Neutrophil (primary cell): ENCODE measurements around the gene TNP2.

Source experiments
- H3K27ac ChIP-seq: fragments of 200-600 bp; sonication (generic); 2 replicates; pipeline ENCODE4 v1.5.1; 2016; ENCODE audit warnings: mild to moderate bottlenecking, moderate library complexity
- H3K27me3 ChIP-seq: fragments of 200-600 bp; sonication (generic); 2 replicates; pipeline ENCODE4 v1.6.0; 2016; ENCODE audit warnings: mild to moderate bottlenecking
- H3K36me3 ChIP-seq: fragments of 200-600 bp; sonication (generic); 2 replicates; pipeline ENCODE4 v1.5.1; 2017
- H3K4me1 ChIP-seq, 2 experiments: fragments of 200-600 bp in 1 of 2; sonication (generic) in 1 of 2; 1 replicate in 1 of 2; 2 replicates in 1 of 2; pipeline versions ENCODE4 v1.5.1 to v1.6.1; 2013 to 2016; ENCODE audit warnings: low read depth in 1 of 2, low read length in 1 of 2, mild to moderate bottlenecking in 1 of 2, moderate library complexity in 1 of 2; ENCODE audit not compliant: control insufficient read depth in 1 of 2, insufficient read depth in 1 of 2
- H3K4me3 ChIP-seq, 2 experiments: fragments of 200-600 bp in 1 of 2; sonication (generic) in 1 of 2; 1 replicate in 1 of 2; 2 replicates in 1 of 2; pipeline ENCODE4 v1.5.1; 2013 to 2016; ENCODE audit warnings: low read depth in 1 of 2, low read length in 1 of 2, mild to moderate bottlenecking in 1 of 2, moderate library complexity in 1 of 2
- H3K9me3 ChIP-seq: fragments of 200-600 bp; sonication (generic); 2 replicates; pipeline ENCODE4 v1.5.1; 2016
- TF ChIP-seq, protein P1 (sequence below): fragments of 200-600 bp; sonication (generic); IDR thresholded peaks from 2 replicates; pipeline ENCODE4 v1.5.1; 2016; ENCODE audit warnings: antibody characterized with exemption

The TNP2 gene

DNA sequence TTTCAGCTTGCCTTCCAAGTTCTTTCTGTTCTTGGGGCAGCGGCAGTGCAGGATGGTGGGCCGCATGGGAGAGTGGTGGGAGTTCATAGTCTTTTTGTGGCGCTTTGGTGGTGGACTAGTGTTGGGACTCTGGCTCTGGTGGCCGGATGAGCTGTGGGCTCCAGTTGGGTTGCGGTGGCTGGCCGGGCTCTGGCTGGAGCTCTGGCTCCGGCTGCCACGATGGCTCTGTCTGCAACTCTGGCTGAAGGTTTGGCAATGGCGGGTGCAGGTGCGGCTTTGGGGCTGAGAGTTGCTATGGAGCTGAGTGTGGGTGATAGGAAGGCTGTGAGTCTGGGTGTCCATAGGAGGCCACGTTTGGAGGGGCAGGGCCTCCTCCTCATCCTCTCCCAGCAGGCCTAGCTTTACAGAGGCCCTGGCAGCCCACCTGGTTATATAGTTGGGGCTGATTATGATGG lies at the start of gene TNP2:
Gene TNP2, minus strand, starts transcription at position 405 of the 455 bp plus-strand sequence. Its CDS starts 63 bp downstream, at position 342.
- H3K27ac ChIP-seq: no peak within 1 kb of the TSS
- no peaks in the 10 kb centered on the region for H3K36me3 ChIP-seq
- no peaks in the 10 kb centered on the region for H3K9me3 ChIP-seq
- H3K4me3 ChIP-seq: no peak within 1 kb of the TSS
- no peaks in the 10 kb centered on the region for H3K27me3 ChIP-seq
- H3K4me1 ChIP-seq: peaks cover 4 to 7% of the 10 kb centered on the region in 2 experiments
- TF ChIP-seq, protein P1, sequence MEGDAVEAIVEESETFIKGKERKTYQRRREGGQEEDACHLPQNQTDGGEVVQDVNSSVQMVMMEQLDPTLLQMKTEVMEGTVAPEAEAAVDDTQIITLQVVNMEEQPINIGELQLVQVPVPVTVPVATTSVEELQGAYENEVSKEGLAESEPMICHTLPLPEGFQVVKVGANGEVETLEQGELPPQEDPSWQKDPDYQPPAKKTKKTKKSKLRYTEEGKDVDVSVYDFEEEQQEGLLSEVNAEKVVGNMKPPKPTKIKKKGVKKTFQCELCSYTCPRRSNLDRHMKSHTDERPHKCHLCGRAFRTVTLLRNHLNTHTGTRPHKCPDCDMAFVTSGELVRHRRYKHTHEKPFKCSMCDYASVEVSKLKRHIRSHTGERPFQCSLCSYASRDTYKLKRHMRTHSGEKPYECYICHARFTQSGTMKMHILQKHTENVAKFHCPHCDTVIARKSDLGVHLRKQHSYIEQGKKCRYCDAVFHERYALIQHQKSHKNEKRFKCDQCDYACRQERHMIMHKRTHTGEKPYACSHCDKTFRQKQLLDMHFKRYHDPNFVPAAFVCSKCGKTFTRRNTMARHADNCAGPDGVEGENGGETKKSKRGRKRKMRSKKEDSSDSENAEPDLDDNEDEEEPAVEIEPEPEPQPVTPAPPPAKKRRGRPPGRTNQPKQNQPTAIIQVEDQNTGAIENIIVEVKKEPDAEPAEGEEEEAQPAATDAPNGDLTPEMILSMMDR: no peak

DNA sequence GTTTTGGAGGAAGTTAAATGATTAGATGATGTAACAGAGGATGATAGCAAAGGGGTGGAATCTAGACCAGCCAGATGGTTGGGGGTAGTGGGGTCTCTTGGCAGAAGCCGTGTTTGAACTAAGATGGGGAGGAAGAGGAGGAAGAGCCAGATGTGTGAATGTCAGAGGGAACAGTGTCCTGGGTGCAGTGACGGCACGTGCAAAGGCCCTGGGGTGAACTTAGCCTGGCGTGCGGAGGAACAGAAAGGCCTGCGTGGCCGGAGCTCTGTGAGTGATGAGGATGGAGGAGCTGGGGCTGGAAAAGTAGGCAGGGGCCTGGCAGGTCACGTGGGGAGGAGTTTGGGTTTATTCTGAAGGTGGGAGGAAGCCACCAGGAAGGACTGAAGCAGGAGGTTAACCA lies 49.7 kb upstream of the TNP2 start:
- H3K4me3 ChIP-seq: no peak overlapping the region
- no peaks in the 10 kb centered on the region for H3K36me3 ChIP-seq
- no peaks in the 10 kb centered on the region for H3K4me1 ChIP-seq
- H3K9me3 ChIP-seq: no peaks in the 10 kb centered on the region
- TF ChIP-seq, protein P1: no peak
- no peak overlapping the region for H3K27ac ChIP-seq
- H3K27me3 ChIP-seq: no peaks in the 10 kb centered on the region

DNA sequence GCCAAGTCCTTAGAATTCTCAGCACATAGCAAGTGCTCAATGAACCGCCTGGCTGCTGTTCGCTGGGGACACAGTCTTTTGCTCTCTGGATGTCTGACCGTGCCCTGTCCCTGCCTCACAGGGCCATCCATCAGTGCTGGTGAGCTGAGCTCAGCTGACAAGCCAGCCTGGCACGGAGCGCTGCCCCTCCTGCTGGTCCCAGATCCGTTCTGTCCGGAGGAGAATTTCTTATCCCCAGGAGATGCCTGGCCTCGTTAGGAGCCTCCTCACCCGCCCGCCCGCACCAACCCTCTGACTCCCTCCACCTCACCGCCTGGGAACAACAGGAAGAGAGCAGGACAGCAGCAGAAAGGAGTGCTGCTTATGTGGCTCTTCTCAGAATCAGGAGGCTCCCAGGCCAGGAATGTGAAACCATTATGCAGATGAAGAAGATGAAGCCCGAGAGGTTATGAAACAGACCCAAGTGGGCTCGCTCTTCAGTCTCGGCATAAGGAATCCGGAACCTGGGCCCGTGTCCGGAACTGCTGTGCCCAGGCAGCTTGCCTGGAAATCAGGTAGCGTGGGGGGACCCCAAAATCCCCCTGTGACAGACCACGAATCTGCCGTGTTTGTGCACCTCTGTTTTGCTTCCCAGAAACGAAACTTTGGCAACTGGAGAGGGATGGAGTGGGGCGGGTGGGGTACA lies 47.3 kb upstream of the TNP2 start:
- Histone ChIP-seq H3K4me1 (peaks cover 11 to 16% of the 10 kb centered on the region in 2 experiments), H3K36me3 (no peaks in the 10 kb centered on the region), H3K4me3 (no peak overlapping the region), H3K27ac (no peak overlapping the region), H3K9me3 (no peaks in the 10 kb centered on the region), H3K27me3 (no peaks in the 10 kb centered on the region)
- TF ChIP-seq, protein P1: no peak

DNA sequence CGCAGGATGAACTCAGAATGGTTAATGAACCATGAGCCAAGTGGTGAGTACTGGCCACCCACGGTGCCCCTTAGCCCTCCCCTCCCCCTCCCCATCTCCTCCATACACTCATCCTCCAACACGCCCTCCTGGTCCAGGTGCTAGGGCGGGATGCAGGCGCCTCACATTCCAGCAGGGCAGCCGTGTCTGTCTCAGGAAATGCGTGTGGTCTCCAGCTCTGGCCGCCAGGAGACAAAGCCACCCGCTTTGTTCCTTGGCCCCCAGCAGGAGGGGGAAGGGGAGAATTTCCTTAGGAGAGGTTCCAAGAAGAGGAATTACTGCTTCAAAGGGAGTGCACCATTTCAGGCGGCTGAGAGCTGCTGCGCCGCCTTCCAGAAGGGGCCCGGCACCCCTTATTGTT lies 46.4 kb upstream of the TNP2 start:
- H3K9me3 ChIP-seq: no peaks in the 10 kb centered on the region
- peaks cover 20 to 24% of the 10 kb centered on the region in 2 experiments for H3K4me1 ChIP-seq
- no peaks in the 10 kb centered on the region for H3K36me3 ChIP-seq
- TF ChIP-seq, protein P1: no peak
- H3K4me3 ChIP-seq: no peak overlapping the region
- no peak overlapping the region for H3K27ac ChIP-seq
- H3K27me3 ChIP-seq: no peaks in the 10 kb centered on the region

DNA sequence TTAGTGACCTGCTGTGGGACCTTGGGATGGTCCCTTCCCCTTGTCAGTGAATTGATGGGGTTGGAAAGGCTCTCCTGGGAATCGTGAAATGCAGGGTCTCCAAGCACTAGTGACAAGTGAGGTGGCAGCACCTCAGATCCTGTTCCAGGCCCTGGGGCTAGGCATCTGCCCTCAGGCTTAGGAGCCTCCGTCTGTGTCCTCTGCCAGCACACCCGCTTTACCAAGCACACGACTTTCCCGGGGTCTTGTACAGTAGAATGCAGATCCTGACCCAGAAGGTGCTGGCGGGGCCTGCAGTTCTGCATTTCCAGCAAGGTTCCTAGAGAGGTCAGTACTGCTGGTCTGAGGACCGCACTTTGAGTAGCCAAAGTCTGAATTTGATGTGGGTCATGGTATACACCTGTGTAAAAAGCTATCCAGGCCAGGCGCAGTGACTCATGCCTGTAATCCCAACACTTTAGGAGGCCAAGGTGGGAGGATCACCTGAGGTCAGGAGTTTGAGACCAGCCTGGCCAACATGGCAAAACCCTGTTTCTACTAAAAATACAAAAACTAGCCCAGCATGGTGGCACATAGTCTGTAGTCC lies 45.3 kb upstream of the TNP2 start:
- H3K27ac ChIP-seq: no peak overlapping the region
- no peak overlapping the region for H3K4me3 ChIP-seq
- H3K4me1 ChIP-seq: peaks cover 30 to 35% of the 10 kb centered on the region in 2 experiments
- no peaks in the 10 kb centered on the region for H3K36me3 ChIP-seq
- TF ChIP-seq, protein P1: no peak
- H3K27me3 ChIP-seq: no peaks in the 10 kb centered on the region
- H3K9me3 ChIP-seq: no peaks in the 10 kb centered on the region
